Skeletal muscle satellite cell (primary cell): ENCODE results near the gene ORC3.
"Not testable (repeated sequence)": the region's sequence is repeated elsewhere in the genome, so short reads cannot be mapped to it uniquely, and the experiment has no call there.

Experiments used
- H3K27me3 ChIP-seq: 2 replicates; pipeline ENCODE4 v1.7.0; 2013; ENCODE audit warnings: low read length; ENCODE audit not compliant: control insufficient read depth, insufficient read depth
- H3K36me3 ChIP-seq: 2 replicates; pipeline ENCODE4 v1.7.0; 2013; ENCODE audit warnings: mild to moderate bottlenecking, control low read depth, low read length; ENCODE audit not compliant: insufficient read depth
- H3K4me1 ChIP-seq: 2 replicates; pipeline ENCODE4 v1.7.0; 2013; ENCODE audit warnings: low read length; ENCODE audit not compliant: control insufficient read depth, insufficient read depth
- H3K4me2 ChIP-seq: 2 replicates; pipeline ENCODE4 v1.7.0; 2013; ENCODE audit warnings: mild to moderate bottlenecking, low read length
- H3K4me3 ChIP-seq: 2 replicates; pipeline ENCODE4 v1.7.0; 2013; ENCODE audit warnings: low read length
- H3K9ac ChIP-seq: 2 replicates; pipeline ENCODE4 v1.7.0; 2013; ENCODE audit warnings: mild to moderate bottlenecking, low read depth, low read length, moderate library complexity
- H3K9me3 ChIP-seq: replicated peaks from 2 replicates; pipeline ENCODE4 v1.7.0; 2013; ENCODE audit warnings: mild to moderate bottlenecking, control low read depth, low read length

Gene ORC3

DNA sequence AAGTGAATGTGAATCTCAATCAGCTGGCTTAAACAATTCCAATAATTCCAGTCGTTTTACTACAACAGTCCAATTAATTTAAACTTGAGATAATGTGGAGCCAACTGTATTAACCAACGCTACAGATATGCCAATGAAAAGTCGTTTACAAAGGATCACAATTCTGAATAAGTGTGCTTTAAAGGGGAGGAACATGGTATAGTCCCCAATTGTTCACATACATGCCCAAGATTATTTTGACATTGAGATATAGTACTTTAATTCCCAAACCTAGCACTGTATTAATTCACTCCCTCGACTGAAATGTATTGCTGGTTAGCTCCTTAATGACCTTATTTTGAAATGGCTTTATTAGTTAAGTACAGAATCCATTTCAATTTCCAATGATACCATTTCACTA lies 109.6 kb downstream of the ORC3 start:
- peaks cover 2% of the 10 kb centered on the region for H3K36me3 ChIP-seq
- H3K27me3 ChIP-seq, result no peaks in the 10 kb centered on the region
- H3K4me1 ChIP-seq, result peaks cover 30% of the 10 kb centered on the region
- H3K4me2 ChIP-seq, result peak overlapping the region; percentile 92
- peak overlapping the region; percentile 96 for H3K9ac ChIP-seq
- peak overlapping the region; percentile 83 for H3K4me3 ChIP-seq
- no peaks in the 10 kb centered on the region for H3K9me3 ChIP-seq

DNA sequence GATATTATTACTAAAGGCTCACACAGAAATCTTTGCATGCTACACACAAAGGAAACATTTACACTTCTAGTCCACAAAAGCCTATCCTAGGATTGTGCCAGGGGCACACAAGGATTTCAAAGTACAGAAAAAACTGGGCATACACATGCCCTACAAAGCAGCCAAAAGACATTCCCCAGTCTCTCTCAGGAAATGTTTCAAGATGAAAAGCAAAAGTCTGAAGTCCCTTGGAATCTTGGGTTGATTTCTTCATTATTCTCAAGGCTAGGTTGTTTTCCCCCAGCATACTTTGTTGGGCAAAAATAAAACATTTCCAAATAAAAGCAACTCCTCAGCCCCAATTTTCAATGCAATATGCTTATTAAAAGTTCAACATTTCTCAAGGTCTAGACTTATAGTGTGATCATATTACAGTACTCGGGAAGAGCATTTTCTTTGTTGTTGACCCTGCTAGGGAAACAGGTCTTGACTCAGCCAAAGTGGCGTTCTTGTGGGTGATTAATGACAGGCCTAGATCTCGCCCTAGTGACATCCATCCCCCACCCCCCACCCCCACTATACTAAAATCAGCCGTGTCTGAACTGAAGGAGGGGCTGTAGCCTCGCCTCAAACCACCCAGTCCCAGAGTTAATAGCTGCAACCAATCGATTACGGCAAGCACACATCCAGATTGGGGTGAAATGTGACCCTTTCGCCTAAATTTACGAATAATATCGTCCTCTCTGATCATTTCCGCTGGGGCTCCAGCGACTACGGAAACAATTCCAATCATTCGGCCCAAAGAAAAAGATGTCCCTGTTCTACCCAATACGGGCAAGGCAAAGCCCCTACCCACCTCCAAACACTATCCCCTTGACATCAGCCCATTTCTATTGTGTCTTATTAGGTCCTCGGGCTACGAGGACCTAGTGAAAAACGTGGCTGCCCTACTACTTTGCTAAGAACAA lies 110.7 kb downstream of the ORC3 start:
- Histone ChIP-seq H3K4me2 (peak overlapping the region; percentile 92), H3K27me3 (no peaks in the 10 kb centered on the region), H3K36me3 (peaks cover 2% of the 10 kb centered on the region), H3K9ac (peak overlapping the region; percentile 96), H3K4me3 (peak overlapping the region; percentile 83), H3K4me1 (peaks cover 27% of the 10 kb centered on the region), H3K9me3 (no peaks in the 10 kb centered on the region)

DNA sequence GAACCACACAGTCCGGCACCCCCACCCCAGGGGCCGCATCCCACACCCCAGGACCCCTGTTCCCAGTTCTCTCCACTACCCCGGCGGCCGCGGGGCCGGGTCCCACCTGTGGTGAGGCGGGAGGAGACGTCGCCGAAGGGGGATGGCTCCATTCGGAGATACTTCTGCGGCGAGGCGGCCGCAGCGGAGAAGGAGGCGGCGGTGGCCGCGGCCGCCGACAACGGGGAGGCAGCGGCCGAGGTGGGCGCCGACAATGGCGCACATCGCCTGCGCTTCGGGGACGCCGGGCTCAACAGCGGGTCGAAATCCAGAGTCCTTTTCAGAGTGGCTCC lies 111.4 kb downstream of the ORC3 start:
- peaks cover 2% of the 10 kb centered on the region for H3K36me3 ChIP-seq
- peaks cover 29% of the 10 kb centered on the region for H3K4me1 ChIP-seq
- no peaks in the 10 kb centered on the region for H3K27me3 ChIP-seq
- no peaks in the 10 kb centered on the region for H3K9me3 ChIP-seq
- peak overlapping the region; percentile 96 for H3K9ac ChIP-seq
- peak overlapping the region; percentile 83 for H3K4me3 ChIP-seq
- peak overlapping the region; percentile 92 for H3K4me2 ChIP-seq

DNA sequence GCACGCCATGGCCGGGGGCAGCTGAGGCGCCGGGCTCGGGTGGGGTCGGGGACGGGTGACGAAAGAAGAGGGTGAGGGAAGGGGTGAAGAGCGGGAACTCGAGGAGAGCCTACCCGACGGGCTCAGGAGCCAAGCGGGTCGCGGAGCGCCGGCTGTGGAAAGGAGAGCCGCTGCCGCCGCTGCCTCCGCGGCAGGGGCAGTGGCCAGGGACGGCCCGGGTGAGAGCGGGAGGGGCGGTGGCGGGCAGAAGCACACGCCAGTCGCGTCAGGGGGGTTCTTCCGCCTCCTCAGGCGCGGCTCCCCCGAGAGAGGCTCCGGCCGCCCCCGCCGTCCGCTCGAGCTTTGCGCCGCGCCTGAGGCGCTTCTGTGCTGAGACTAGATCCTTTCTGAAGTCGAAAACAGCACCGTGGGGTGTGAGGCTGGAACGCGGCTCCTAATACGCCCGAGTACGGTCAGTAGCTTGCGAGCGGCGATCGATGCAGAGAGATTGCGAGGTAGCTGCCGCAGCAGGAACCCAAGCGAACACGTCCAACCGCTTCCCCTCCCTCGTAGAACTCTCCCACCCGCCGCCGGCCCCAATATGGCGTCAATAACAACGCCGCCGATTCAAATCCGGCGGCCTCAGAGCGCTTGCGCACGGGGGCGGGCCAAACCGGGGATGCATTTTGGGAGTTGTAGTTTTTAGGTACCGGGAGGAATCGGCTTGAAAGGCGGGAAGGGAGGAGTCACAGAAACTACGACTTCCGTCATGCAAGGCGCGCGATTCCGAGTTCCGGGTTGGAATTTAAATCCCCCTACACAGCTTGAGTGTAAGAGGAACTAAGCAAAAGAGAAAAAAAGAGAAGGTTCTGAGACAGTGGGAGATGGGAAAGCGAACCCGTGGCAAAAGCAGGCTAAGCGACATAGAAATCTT lies 112.0 kb downstream of the ORC3 start, which contains the start of gene AKIRIN2:
Gene AKIRIN2, minus strand, starts transcription at position 558 of the 913 bp plus-strand sequence. Its CDS starts 549 bp downstream, at position 9.
- peak within 1 kb of the TSS; percentile 96 for H3K9ac ChIP-seq
- no peaks in the 10 kb centered on the region for H3K9me3 ChIP-seq
- H3K27me3 ChIP-seq, result no peaks in the 10 kb centered on the region
- peak within 1 kb of the TSS; percentile 83 for H3K4me3 ChIP-seq
- H3K4me1 ChIP-seq, result peaks cover 32% of the 10 kb centered on the region
- H3K4me2 ChIP-seq, result peak within 1 kb of the TSS; percentile 92
- peaks cover 2% of the 10 kb centered on the region for H3K36me3 ChIP-seq

DNA sequence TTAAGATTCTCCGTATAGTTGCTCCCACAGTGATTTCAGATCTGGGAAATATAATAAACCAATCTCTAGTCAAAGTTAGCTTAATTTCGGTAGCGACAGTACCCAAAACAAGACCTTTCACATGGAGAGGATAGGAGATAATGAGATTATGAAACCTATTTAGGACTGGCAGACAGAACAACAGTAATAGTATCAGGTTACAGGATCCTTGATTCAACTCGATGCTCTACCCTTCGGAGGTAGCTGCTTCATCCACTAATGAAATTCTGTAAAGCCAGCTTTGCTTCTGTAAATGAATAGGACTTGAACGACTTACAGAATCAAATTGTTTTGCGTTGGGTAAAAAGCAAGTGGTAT lies 112.6 kb downstream of the ORC3 start:
- Histone ChIP-seq H3K4me1 (peaks cover 31% of the 10 kb centered on the region), H3K36me3 (peaks cover 2% of the 10 kb centered on the region), H3K9me3 (no peaks in the 10 kb centered on the region), H3K4me3 (peak overlapping the region; percentile 67), H3K27me3 (no peaks in the 10 kb centered on the region), H3K4me2 (peak overlapping the region; percentile 81), H3K9ac (peak overlapping the region; percentile 78)

DNA sequence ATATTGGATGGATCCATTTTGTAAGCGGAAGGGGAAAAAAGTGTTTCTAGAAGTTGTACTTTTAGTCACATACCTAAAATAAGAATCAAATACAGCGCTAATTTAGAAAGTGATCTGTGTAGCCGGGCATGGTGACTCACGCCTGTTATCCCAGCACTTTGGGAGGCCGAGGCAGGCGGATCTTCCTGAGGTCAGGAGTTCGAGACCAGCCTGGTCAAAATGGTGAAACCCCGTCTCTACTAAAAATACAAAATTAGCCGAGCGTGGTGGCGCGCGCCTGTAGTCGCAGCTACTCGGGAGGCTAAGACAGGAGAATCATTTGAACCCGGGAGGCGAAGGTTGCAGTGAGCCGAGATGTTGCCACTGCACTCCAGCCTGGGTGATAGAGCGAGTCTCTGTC lies 113.1 kb downstream of the ORC3 start:
- H3K9ac ChIP-seq, result peak overlapping the region; percentile 78
- H3K4me3 ChIP-seq, result peak overlapping the region; percentile 67
- H3K36me3 ChIP-seq, H3K27me3 ChIP-seq, H3K9me3 ChIP-seq: not testable (repeated sequence)
- peaks cover 26% of the 10 kb centered on the region for H3K4me1 ChIP-seq
- H3K4me2 ChIP-seq, result peak overlapping the region; percentile 81

DNA sequence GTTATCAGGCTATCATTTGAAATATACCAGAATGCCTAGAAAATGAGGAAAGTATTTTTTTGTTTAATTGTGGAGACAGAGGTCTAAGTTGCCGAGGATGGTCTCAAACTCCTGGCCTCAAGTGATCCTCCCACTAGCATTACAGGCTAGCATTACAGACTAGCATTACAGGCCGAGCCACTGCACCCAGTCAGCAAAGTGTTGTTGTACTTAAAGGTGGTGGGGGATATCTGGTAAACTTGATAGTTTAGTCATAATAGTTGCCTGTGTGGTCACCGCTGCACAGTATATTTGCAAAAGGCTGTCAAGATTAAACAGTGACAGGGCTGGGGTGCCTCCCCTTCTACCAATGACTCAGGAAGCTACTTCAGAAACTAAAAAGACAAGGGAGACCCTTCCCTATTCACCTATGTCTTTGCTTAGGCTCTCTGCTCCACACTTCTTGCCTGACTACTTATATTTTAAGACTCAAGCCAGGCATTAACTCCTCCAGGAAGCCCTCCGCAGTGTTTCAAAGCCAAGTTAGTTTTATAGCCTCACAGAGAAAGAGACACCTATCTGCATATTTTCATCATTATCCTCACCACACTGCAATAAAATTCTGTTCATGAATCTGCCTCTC lies 115.2 kb downstream of the ORC3 start:
- H3K4me3 ChIP-seq, result no peak overlapping the region
- no peak overlapping the region for H3K9ac ChIP-seq
- no peaks in the 10 kb centered on the region for H3K9me3 ChIP-seq
- no peaks in the 10 kb centered on the region for H3K27me3 ChIP-seq
- H3K4me2 ChIP-seq, result no peak overlapping the region
- peaks cover 2% of the 10 kb centered on the region for H3K36me3 ChIP-seq
- H3K4me1 ChIP-seq, result peaks cover 19% of the 10 kb centered on the region

DNA sequence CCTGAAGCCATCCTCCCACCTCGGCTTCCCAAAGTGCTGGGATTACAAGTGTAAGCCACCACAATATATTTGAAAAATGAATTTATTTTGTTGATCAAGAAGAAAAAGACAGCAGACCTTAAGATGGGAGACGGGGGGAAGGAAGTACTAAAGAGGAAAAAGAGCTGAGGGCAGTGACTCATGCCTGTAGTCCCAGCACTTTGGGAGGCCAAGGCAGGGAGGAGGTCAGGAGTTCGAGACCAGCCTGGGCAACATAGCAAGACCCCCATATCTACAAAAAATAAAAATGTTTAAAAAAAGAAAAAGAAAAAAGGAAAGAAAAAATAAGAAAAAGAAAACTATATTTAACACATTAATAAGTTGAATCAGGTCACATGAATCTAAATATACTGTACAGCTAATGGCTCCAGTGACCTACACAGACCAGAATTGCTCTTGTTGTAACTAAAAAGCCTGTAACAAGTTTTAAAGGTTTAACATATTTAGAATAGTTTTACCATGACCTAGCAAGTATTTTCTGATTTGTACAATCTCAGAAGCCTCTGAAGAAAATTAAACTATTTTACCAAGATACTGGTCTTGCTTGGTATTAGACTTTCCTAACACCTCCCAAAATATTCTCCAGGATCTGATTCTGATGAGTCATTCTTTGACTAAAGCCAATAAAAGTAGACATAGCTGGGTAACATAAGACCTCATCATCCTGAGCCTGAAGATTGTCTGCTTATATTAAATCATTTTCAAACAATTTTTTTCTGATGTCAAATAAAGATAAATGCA lies 116.4 kb downstream of the ORC3 start:
- Histone ChIP-seq H3K4me3 (no peak overlapping the region), H3K4me2 (no peak overlapping the region), H3K9me3 (no peaks in the 10 kb centered on the region), H3K36me3 (no peaks in the 10 kb centered on the region), H3K9ac (no peak overlapping the region), H3K4me1 (peaks cover 19% of the 10 kb centered on the region), H3K27me3 (no peaks in the 10 kb centered on the region)

DNA sequence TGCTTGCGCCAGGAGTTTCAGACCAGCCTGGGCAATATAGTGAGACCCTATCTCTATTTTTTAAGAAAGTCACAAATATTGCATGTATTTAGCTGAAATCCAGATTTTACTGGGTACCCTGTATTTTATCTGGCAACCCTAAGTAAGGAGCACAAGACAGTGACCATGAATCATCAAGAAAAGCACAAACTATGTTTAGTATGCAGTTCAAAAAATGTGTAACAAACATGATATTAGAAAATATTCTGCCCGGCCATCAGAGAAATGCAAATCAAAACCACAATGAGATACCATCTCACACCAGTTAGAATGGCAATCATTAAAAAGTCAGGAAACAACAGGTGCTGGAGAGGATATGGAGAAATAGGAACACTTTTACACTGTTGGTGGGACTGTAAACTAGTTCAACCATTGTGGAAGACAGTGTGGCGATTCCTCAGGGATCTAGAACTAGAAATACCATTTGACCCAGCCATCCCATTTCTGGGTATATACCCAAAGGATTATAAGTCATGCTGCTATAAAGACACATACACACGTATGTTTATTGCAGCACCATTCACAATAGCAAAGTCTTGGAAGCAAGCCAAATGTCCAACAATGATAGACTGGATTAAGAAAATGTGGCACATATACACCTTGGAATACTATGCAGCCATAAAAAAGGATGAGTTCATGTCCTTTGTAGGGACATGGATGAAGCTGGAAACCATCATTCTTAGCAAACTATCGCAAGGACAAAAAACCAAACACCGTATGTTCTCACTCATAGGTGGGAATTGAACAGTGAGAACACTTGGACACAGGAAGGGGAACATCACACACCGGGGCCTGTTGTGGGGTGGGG lies 118.9 kb downstream of the ORC3 start:
- not testable (repeated sequence) for H3K9ac ChIP-seq, H3K4me2 ChIP-seq, H3K27me3 ChIP-seq, H3K36me3 ChIP-seq, H3K4me3 ChIP-seq, H3K9me3 ChIP-seq
- H3K4me1 ChIP-seq, result peaks cover 15% of the 10 kb centered on the region

DNA sequence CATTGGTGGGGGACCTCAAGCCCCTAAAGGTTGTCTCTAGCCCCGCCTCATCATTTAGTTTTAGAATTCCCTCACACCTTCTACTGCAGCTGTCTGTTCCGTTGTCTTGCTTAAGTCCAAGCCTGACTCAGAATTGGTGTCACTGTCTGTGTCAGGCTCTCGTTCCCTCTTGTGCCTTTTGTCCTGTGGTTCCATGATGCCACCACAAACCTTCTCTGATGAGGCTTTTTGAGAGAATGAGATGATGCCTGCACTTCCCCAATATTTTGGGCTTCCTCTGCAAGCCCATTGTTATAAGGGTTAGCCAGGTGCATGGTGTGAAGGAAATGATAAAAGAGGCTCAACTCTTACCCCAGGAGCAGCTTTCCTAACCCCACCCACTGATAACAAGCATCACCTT lies 120.2 kb downstream of the ORC3 start:
- H3K27me3 ChIP-seq, result no peaks in the 10 kb centered on the region
- H3K9me3 ChIP-seq, result no peaks in the 10 kb centered on the region
- H3K9ac ChIP-seq, result no peak overlapping the region
- peaks cover 28% of the 10 kb centered on the region for H3K4me1 ChIP-seq
- H3K4me3 ChIP-seq, result no peak overlapping the region
- H3K4me2 ChIP-seq, result no peak overlapping the region
- no peaks in the 10 kb centered on the region for H3K36me3 ChIP-seq
